ENCODE data around the gene KIF16B.

GRCh38 chr20:16424780-16425179 is 148.5 kb downstream of the KIF16B start:
- TF ChIP-seq PATZ1 (CRISPR knock-in tag; IDR thresholded peaks at IDR 0.05; ENCODE audit: borderline replicate concordance) = no peak
- TF ChIP-seq CSDC2 (CRISPR knock-in tag; IDR thresholded peaks at IDR 0.05) = no peak
- no peak for TF ChIP-seq ZC3H10 (CRISPR knock-in tag; IDR thresholded peaks at IDR 0.05)
- TF ChIP-seq ZFP3 (CRISPR knock-in tag; IDR thresholded peaks at IDR 0.05) = no peak
- no peak for TF ChIP-seq TSHZ2 (CRISPR knock-in tag; IDR thresholded peaks at IDR 0.05)
- no peak for TF ChIP-seq POU6F1 (CRISPR knock-in tag; IDR thresholded peaks at IDR 0.05; ENCODE audit: borderline replicate concordance, low read depth)
- TF ChIP-seq OSR1 (CRISPR knock-in tag; IDR thresholded peaks at IDR 0.05) = no peak

All from SK-N-SH treated with all-trans-retinoic acid at 6 μM for 48 hours (cell line).